Measurements from ENCODE around the gene C2orf66. TPM values are rescaled to one million over a fixed set of nuclear protein-coding genes. Genes with fewer than 3 reads are reported as not detected.

The C2orf66 gene
- total and polyA plus RNA-seq, 2 experiments from 2014 or later, result 0.07 TPM; not detected in 1

- no peaks in the 10 kb centered on the region for H3K36me3 ChIP-seq (replicated peaks; ENCODE audit: insufficient read depth, low read depth)
- DNase-seq (ENCODE audit: low spot score), result no peak
- no peak overlapping the region for H3K27ac ChIP-seq
- H3K4me2 ChIP-seq, result no peak overlapping the region
- no peaks in the 10 kb centered on the region for H3K4me1 ChIP-seq (ENCODE audit: insufficient read depth)
- 96% methylated on average over 4 of the region's 4 CpGs for WGBS (ENCODE audit: low lambda C conversion rate, missing lambda C conversion rate)
- no peaks in the 10 kb centered on the region for H3K27me3 ChIP-seq
- H3K9me3 ChIP-seq (ENCODE audit: low read depth), result no peaks in the 10 kb centered on the region
- no peaks in the 10 kb centered on the region for H3K79me2 ChIP-seq
- TF ChIP-seq CTCF (IDR thresholded peaks at IDR 0.05; ENCODE audit: poor library complexity) (no peak), EZH2phosphoT487 (IDR thresholded peaks at IDR 0.05; ENCODE audit: low read depth, severe bottlenecking, unreplicated experiment) (no peak), EZH2 (IDR thresholded peaks at IDR 0.05; ENCODE audit: borderline replicate concordance) (no peak)
- H3K4me3 ChIP-seq, result no peak overlapping the region
- H4K20me1 ChIP-seq (ENCODE audit: insufficient read depth, poor library complexity, severe bottlenecking), result no peaks in the 10 kb centered on the region
- no peak overlapping the region for H2AFZ ChIP-seq
- no peaks in the 10 kb centered on the region for H3K9me2 ChIP-seq (replicated peaks; ENCODE audit: insufficient read depth)
Observed at GRCh38 chr2:196783431-196784094, 25.6 kb downstream of the C2orf66 start.

GRCh38 chr2:196767101-196767500, 42.1 kb downstream of the C2orf66 start:
- H4K20me1 ChIP-seq (ENCODE audit: insufficient read depth, poor library complexity, severe bottlenecking), result no peaks in the 10 kb centered on the region
- H3K79me2 ChIP-seq, result no peaks in the 10 kb centered on the region
- H3K4me1 ChIP-seq (ENCODE audit: insufficient read depth), result no peaks in the 10 kb centered on the region
- no peak overlapping the region for H3K4me2 ChIP-seq
- no peak for TF ChIP-seq CTCF (IDR thresholded peaks at IDR 0.05; ENCODE audit: poor library complexity)
- TF ChIP-seq EZH2 (IDR thresholded peaks at IDR 0.05; ENCODE audit: borderline replicate concordance), result no peak
- TF ChIP-seq EZH2phosphoT487 (IDR thresholded peaks at IDR 0.05; ENCODE audit: low read depth, severe bottlenecking, unreplicated experiment), result no peak
- no peaks in the 10 kb centered on the region for H3K9me3 ChIP-seq (ENCODE audit: low read depth)
- no peaks in the 10 kb centered on the region for H3K36me3 ChIP-seq (replicated peaks; ENCODE audit: insufficient read depth, low read depth)
- no peak overlapping the region for H2AFZ ChIP-seq
- no peak overlapping the region for H3K27ac ChIP-seq
- H3K27me3 ChIP-seq, result no peaks in the 10 kb centered on the region
- no peaks in the 10 kb centered on the region for H3K9me2 ChIP-seq (replicated peaks; ENCODE audit: insufficient read depth)
- DNase-seq (ENCODE audit: low spot score), result no peak
- no peak overlapping the region for H3K4me3 ChIP-seq
- 97% methylated on average over 1 of the region's 1 CpG for WGBS (ENCODE audit: low lambda C conversion rate, missing lambda C conversion rate)

GRCh38 chr2:196759378-196759706, 49.8 kb downstream of the C2orf66 start:
- TF ChIP-seq CTCF (IDR thresholded peaks at IDR 0.05; ENCODE audit: poor library complexity) (no peak), EZH2 (IDR thresholded peaks at IDR 0.05; ENCODE audit: borderline replicate concordance) (no peak), EZH2phosphoT487 (IDR thresholded peaks at IDR 0.05; ENCODE audit: low read depth, severe bottlenecking, unreplicated experiment) (no peak)
- Histone ChIP-seq H4K20me1 (ENCODE audit: insufficient read depth, poor library complexity, severe bottlenecking) (no peaks in the 10 kb centered on the region), H3K4me2 (no peak overlapping the region), H3K36me3 (replicated peaks; ENCODE audit: insufficient read depth, low read depth) (no peaks in the 10 kb centered on the region), H3K4me3 (no peak overlapping the region), H3K79me2 (no peaks in the 10 kb centered on the region), H3K27me3 (no peaks in the 10 kb centered on the region), H2AFZ (no peak overlapping the region), H3K9me3 (ENCODE audit: low read depth) (no peaks in the 10 kb centered on the region), H3K27ac (no peak overlapping the region), H3K4me1 (ENCODE audit: insufficient read depth) (no peaks in the 10 kb centered on the region), H3K9me2 (replicated peaks; ENCODE audit: insufficient read depth) (no peaks in the 10 kb centered on the region)
- 87% methylated on average over 5 of the region's 5 CpGs for WGBS (ENCODE audit: low lambda C conversion rate, missing lambda C conversion rate)
- no peak for DNase-seq (ENCODE audit: low spot score)

Data from hepatocyte (in vitro differentiated cells).